GM18907 (cell line): ENCODE data around the gene FGF6.
"Not testable (repeated sequence)": the region's sequence is repeated elsewhere in the genome, so short reads cannot be mapped to it uniquely, and the experiment has no call there.

Source experiments
- ATAC-seq: cut with Tn5 transposase; IDR thresholded peaks from one replicate; pipeline ENCODE4 v1.9.1; 2021; ENCODE audit warnings: mild to moderate bottlenecking, moderate library complexity; ENCODE audit not compliant: unreplicated experiment

FGF6 gene

GRCh38 chr12:4421590-4422031, 24.0 kb downstream of the FGF6 start:
- no peak for ATAC-seq

GRCh38 chr12:4420138-4420670, 25.4 kb downstream of the FGF6 start:
- no peak for ATAC-seq

GRCh38 chr12:4418913-4419312, 26.7 kb downstream of the FGF6 start:
- no peak for ATAC-seq

GRCh38 chr12:4417936-4418335, 27.7 kb downstream of the FGF6 start:
- ATAC-seq: no peak

- ATAC-seq: no peak
Observed at GRCh38 chr12:4417455-4417854, 28.2 kb downstream of the FGF6 start.

GRCh38 chr12:4416276-4416675, 29.3 kb downstream of the FGF6 start:
- ATAC-seq: no peak

- no peak for ATAC-seq
Observed at GRCh38 chr12:4412465-4412864, 33.1 kb downstream of the FGF6 start.

- ATAC-seq: no peak
Observed at GRCh38 chr12:4412056-4412455, 33.6 kb downstream of the FGF6 start.

GRCh38 chr12:4407136-4407535, 38.5 kb downstream of the FGF6 start:
- ATAC-seq: no peak

GRCh38 chr12:4404877-4405637, 40.6 kb downstream of the FGF6 start:
- ATAC-seq: not testable (repeated sequence)

GRCh38 chr12:4402996-4403395, 42.6 kb downstream of the FGF6 start:
- no peak for ATAC-seq

GRCh38 chr12:4401117-4401516, 44.5 kb downstream of the FGF6 start:
- no peak for ATAC-seq

GRCh38 chr12:4395818-4396217, 49.8 kb downstream of the FGF6 start:
- no peak for ATAC-seq

- ATAC-seq: no peak
Observed at GRCh38 chr12:4393211-4393610, 52.4 kb downstream of the FGF6 start.

GRCh38 chr12:4392223-4392742, 53.3 kb downstream of the FGF6 start:
- ATAC-seq: no peak

GRCh38 chr12:4388662-4389061, 57.0 kb downstream of the FGF6 start:
- no peak for ATAC-seq

- no peak for ATAC-seq
Observed at GRCh38 chr12:4388032-4388431, 57.6 kb downstream of the FGF6 start.

GRCh38 chr12:4387607-4388006, 58.0 kb downstream of the FGF6 start:
- no peak for ATAC-seq

GRCh38 chr12:4386801-4387200, 58.8 kb downstream of the FGF6 start:
- ATAC-seq: no peak
